ENCODE results near the gene ZMIZ1.
A peak's percentile ranks its signal among the peaks of the same experiment; 100 is the strongest.

Gene ZMIZ1

GRCh38 chr10:79254333-79255006 lies 185.7 kb downstream of the ZMIZ1 start:
- H3K36me3 ChIP-seq (ENCODE audit: control insufficient read depth in 4 of 4, insufficient read depth in 4 of 4, low read length in 3 of 4), result peaks cover 3 to 94% (median 61%) of the 10 kb centered on the region in 4 experiments
- DNase-seq, result no peak
- WGBS (ENCODE audit: insufficient coverage), result 93% methylated on average over 17 of the region's 18 CpGs
- no peaks in the 10 kb centered on the region for H3K27me3 ChIP-seq (replicated peaks in 2 of 5; ENCODE audit: control insufficient read depth in 4 of 5, insufficient read depth in 5 of 5, low read length in 4 of 5)
- ChIA-PET POLR2A (interaction anchor here (1.0 kb wide), 1 partner anchor 12 kb away, joined by 4 read pairs; no protein-coding TSS in a partner anchor), CTCF (interaction anchor here (0.9 to 1.6 kb wide), 2 partner anchors 13 to 27 kb away, joined by 3 read pairs; no protein-coding TSS in a partner anchor)
- peaks cover 5 to 65% (median 12%) of the 10 kb centered on the region in 4 experiments for H3K4me1 ChIP-seq (ENCODE audit: control extremely low read depth in 1 of 4, control insufficient read depth in 4 of 4, insufficient read depth in 4 of 4, low read length in 3 of 4)
- H3K9me3 ChIP-seq (ENCODE audit: control extremely low read depth in 1 of 5, control insufficient read depth in 4 of 5, insufficient read depth in 2 of 5, low read depth in 1 of 5, low read length in 4 of 5), result no peaks in the 10 kb centered on the region
- no peak overlapping the region for H3K4me3 ChIP-seq (ENCODE audit: control insufficient read depth in 1 of 7, extremely low read depth in 1 of 7, insufficient read depth in 4 of 7, low read depth in 2 of 7, low read length in 6 of 7)
- H3K27ac ChIP-seq (ENCODE audit: insufficient read depth in 1 of 2, low read depth in 1 of 2, low read length in 2 of 2, poor library complexity in 1 of 2, severe bottlenecking in 2 of 2), result peak overlapping the region; percentile 1 to 7

- H3K4me3 ChIP-seq (ENCODE audit: control insufficient read depth in 1 of 7, extremely low read depth in 1 of 7, insufficient read depth in 4 of 7, low read depth in 2 of 7, low read length in 6 of 7), result no peak overlapping the region
- H3K9me3 ChIP-seq (ENCODE audit: control extremely low read depth in 1 of 5, control insufficient read depth in 4 of 5, insufficient read depth in 2 of 5, low read depth in 1 of 5, low read length in 4 of 5), result no peaks in the 10 kb centered on the region
- WGBS (ENCODE audit: insufficient coverage), result 99% methylated on average over 8 of the region's 10 CpGs
- DNase-seq, result no peak
- H3K4me1 ChIP-seq (ENCODE audit: control extremely low read depth in 1 of 4, control insufficient read depth in 4 of 4, insufficient read depth in 4 of 4, low read length in 3 of 4), result peaks cover 0 to 59% (median 6%) of the 10 kb centered on the region in 4 experiments
- POLR2A ChIA-PET, result interaction anchor here (1.0 kb wide), 1 partner anchor 13 kb away, joined by 4 read pairs; no protein-coding TSS in a partner anchor
- H3K36me3 ChIP-seq (ENCODE audit: control insufficient read depth in 4 of 4, insufficient read depth in 4 of 4, low read length in 3 of 4), result peaks cover 3 to 91% (median 63%) of the 10 kb centered on the region in 4 experiments
- H3K27me3 ChIP-seq (replicated peaks in 2 of 5; ENCODE audit: control insufficient read depth in 4 of 5, insufficient read depth in 5 of 5, low read length in 4 of 5), result no peaks in the 10 kb centered on the region
- no peak overlapping the region for H3K27ac ChIP-seq (ENCODE audit: insufficient read depth in 1 of 2, low read depth in 1 of 2, low read length in 2 of 2, poor library complexity in 1 of 2, severe bottlenecking in 2 of 2)
- CTCF ChIA-PET, result interaction anchor here (0.6 to 1.6 kb wide), 3 partner anchors 13 to 1231 kb away, joined by 3 to 4 read pairs (median 3); no protein-coding TSS in a partner anchor
These were observed 186.3 kb downstream of the ZMIZ1 start for GRCh38 chr10:79255007-79255507.

GRCh38 chr10:79256264-79256806 lies 187.6 kb downstream of the ZMIZ1 start:
- no peak overlapping the region for H3K27ac ChIP-seq (ENCODE audit: insufficient read depth in 1 of 2, low read depth in 1 of 2, low read length in 2 of 2, poor library complexity in 1 of 2, severe bottlenecking in 2 of 2)
- ChIA-PET CTCF (interaction anchor here (1.9 kb wide), 1 partner anchor 12 kb away, joined by 5 read pairs; no protein-coding TSS in a partner anchor), POLR2A (no interaction called here)
- H3K4me3 ChIP-seq (ENCODE audit: control insufficient read depth in 1 of 7, extremely low read depth in 1 of 7, insufficient read depth in 4 of 7, low read depth in 2 of 7, low read length in 6 of 7), result no peak overlapping the region
- no peaks in the 10 kb centered on the region for H3K27me3 ChIP-seq (replicated peaks in 2 of 5; ENCODE audit: control insufficient read depth in 4 of 5, insufficient read depth in 5 of 5, low read length in 4 of 5)
- H3K9me3 ChIP-seq (ENCODE audit: control extremely low read depth in 1 of 5, control insufficient read depth in 4 of 5, insufficient read depth in 2 of 5, low read depth in 1 of 5, low read length in 4 of 5), result no peaks in the 10 kb centered on the region
- peaks cover 0 to 55% (median 0%) of the 10 kb centered on the region in 4 experiments for H3K4me1 ChIP-seq (ENCODE audit: control extremely low read depth in 1 of 4, control insufficient read depth in 4 of 4, insufficient read depth in 4 of 4, low read length in 3 of 4)
- WGBS (ENCODE audit: insufficient coverage), result 100% methylated on average over 2 of the region's 3 CpGs
- peaks cover 3 to 92% (median 65%) of the 10 kb centered on the region in 4 experiments for H3K36me3 ChIP-seq (ENCODE audit: control insufficient read depth in 4 of 4, insufficient read depth in 4 of 4, low read length in 3 of 4)
- no peak for DNase-seq

DNA sequence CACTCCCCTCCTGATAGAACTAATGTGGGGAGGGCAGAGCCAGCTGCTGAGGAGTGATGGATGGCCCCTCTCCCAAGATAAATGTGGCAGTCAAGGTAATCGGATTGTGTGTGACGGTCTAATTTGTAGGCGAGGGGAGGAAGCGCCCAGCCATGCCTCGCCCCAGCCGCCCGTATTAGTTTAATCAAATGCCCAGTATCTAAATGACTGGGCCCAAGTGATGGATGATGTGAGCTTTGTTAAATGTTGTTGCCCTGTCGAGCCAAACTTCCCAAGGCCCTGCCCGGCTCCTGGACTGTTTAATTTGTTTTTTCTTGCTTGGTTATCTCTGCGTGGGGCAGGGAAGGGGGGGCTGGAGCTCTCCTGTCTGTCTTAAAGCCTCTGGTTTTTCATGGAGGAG lies 190.1 kb downstream of the ZMIZ1 start:
- POLR2A ChIA-PET, result interaction anchor here (0.6 to 0.7 kb wide), 2 partner anchors 19 to 226 kb away, joined by 3 read pairs; no protein-coding TSS in a partner anchor
- H3K4me3 ChIP-seq (ENCODE audit: control insufficient read depth in 1 of 7, extremely low read depth in 1 of 7, insufficient read depth in 4 of 7, low read depth in 2 of 7, low read length in 6 of 7), result no peak overlapping the region
- no peak overlapping the region for H3K27ac ChIP-seq (ENCODE audit: insufficient read depth in 1 of 2, low read depth in 1 of 2, low read length in 2 of 2, poor library complexity in 1 of 2, severe bottlenecking in 2 of 2)
- H3K9me3 ChIP-seq (ENCODE audit: control extremely low read depth in 1 of 5, control insufficient read depth in 4 of 5, insufficient read depth in 2 of 5, low read depth in 1 of 5, low read length in 4 of 5), result no peaks in the 10 kb centered on the region
- no peak for DNase-seq
- WGBS (ENCODE audit: insufficient coverage), result 94% methylated on average over 9 of the region's 10 CpGs
- H3K36me3 ChIP-seq (ENCODE audit: control insufficient read depth in 4 of 4, insufficient read depth in 4 of 4, low read length in 3 of 4), result peaks cover 12 to 92% (median 62%) of the 10 kb centered on the region in 4 experiments
- CTCF ChIA-PET, result interaction anchor here (1.0 kb wide), 1 partner anchor 10 kb away, joined by 4 read pairs; no protein-coding TSS in a partner anchor
- H3K4me1 ChIP-seq (ENCODE audit: control extremely low read depth in 1 of 4, control insufficient read depth in 4 of 4, insufficient read depth in 4 of 4, low read length in 3 of 4), result peaks cover 0 to 51% (median 3%) of the 10 kb centered on the region in 4 experiments
- no peaks in the 10 kb centered on the region for H3K27me3 ChIP-seq (replicated peaks in 2 of 5; ENCODE audit: control insufficient read depth in 4 of 5, insufficient read depth in 5 of 5, low read length in 4 of 5)

GRCh38 chr10:79259834-79260233 lies 191.1 kb downstream of the ZMIZ1 start:
- CTCF ChIA-PET, result interaction anchor here (1.0 kb wide), 1 partner anchor 11 kb away, joined by 4 read pairs; no protein-coding TSS in a partner anchor
- H3K9me3 ChIP-seq (ENCODE audit: control extremely low read depth in 1 of 5, control insufficient read depth in 4 of 5, insufficient read depth in 2 of 5, low read depth in 1 of 5, low read length in 4 of 5), result no peaks in the 10 kb centered on the region
- no peaks in the 10 kb centered on the region for H3K27me3 ChIP-seq (replicated peaks in 2 of 5; ENCODE audit: control insufficient read depth in 4 of 5, insufficient read depth in 5 of 5, low read length in 4 of 5)
- POLR2A ChIA-PET, result interaction anchor here (0.6 kb wide), 1 partner anchor 24 kb away, joined by 3 read pairs; no protein-coding TSS in a partner anchor
- peaks cover 3 to 56% (median 10%) of the 10 kb centered on the region in 4 experiments for H3K4me1 ChIP-seq (ENCODE audit: control extremely low read depth in 1 of 4, control insufficient read depth in 4 of 4, insufficient read depth in 4 of 4, low read length in 3 of 4)
- peaks cover 14 to 93% (median 59%) of the 10 kb centered on the region in 4 experiments for H3K36me3 ChIP-seq (ENCODE audit: control insufficient read depth in 4 of 4, insufficient read depth in 4 of 4, low read length in 3 of 4)
- H3K27ac ChIP-seq (ENCODE audit: insufficient read depth in 1 of 2, low read depth in 1 of 2, low read length in 2 of 2, poor library complexity in 1 of 2, severe bottlenecking in 2 of 2), result no peak overlapping the region
- no peak overlapping the region for H3K4me3 ChIP-seq (ENCODE audit: control insufficient read depth in 1 of 7, extremely low read depth in 1 of 7, insufficient read depth in 4 of 7, low read depth in 2 of 7, low read length in 6 of 7)
- no peak for DNase-seq
- 93% methylated on average over 4 of the region's 7 CpGs for WGBS (ENCODE audit: insufficient coverage)

GRCh38 chr10:79260811-79261740 lies 192.3 kb downstream of the ZMIZ1 start:
- H3K4me3 ChIP-seq (ENCODE audit: control insufficient read depth in 1 of 7, extremely low read depth in 1 of 7, insufficient read depth in 4 of 7, low read depth in 2 of 7, low read length in 6 of 7), result no peak overlapping the region
- POLR2A ChIA-PET, result no interaction called here
- peaks cover 4 to 62% (median 22%) of the 10 kb centered on the region in 4 experiments for H3K4me1 ChIP-seq (ENCODE audit: control extremely low read depth in 1 of 4, control insufficient read depth in 4 of 4, insufficient read depth in 4 of 4, low read length in 3 of 4)
- H3K9me3 ChIP-seq (ENCODE audit: control extremely low read depth in 1 of 5, control insufficient read depth in 4 of 5, insufficient read depth in 2 of 5, low read depth in 1 of 5, low read length in 4 of 5), result no peaks in the 10 kb centered on the region
- H3K27me3 ChIP-seq (replicated peaks in 2 of 5; ENCODE audit: control insufficient read depth in 4 of 5, insufficient read depth in 5 of 5, low read length in 4 of 5), result no peaks in the 10 kb centered on the region
- CTCF ChIA-PET, result interaction anchor here (1.0 kb wide), 1 partner anchor 10 kb away, joined by 3 read pairs; no protein-coding TSS in a partner anchor
- no peak overlapping the region for H3K27ac ChIP-seq (ENCODE audit: insufficient read depth in 1 of 2, low read depth in 1 of 2, low read length in 2 of 2, poor library complexity in 1 of 2, severe bottlenecking in 2 of 2)
- H3K36me3 ChIP-seq (ENCODE audit: control insufficient read depth in 4 of 4, insufficient read depth in 4 of 4, low read length in 3 of 4), result peaks cover 14 to 85% (median 50%) of the 10 kb centered on the region in 4 experiments
- no peak for DNase-seq
- WGBS (ENCODE audit: insufficient coverage), result 94% methylated on average over 12 of the region's 24 CpGs

All from common myeloid progenitor, CD34-positive (primary cell).